ENCODE measurements around the gene RAET1G. TPM values are rescaled to one million over a fixed set of nuclear protein-coding genes. Genes with fewer than 3 reads are reported as not detected.

RAET1G gene
- total and polyA plus RNA-seq, 9 of the 15 experiments (the other 6 are each of a cell fraction or from before 2014, with no cell fraction given): 0.11 TPM; not detected in 8

DNA sequence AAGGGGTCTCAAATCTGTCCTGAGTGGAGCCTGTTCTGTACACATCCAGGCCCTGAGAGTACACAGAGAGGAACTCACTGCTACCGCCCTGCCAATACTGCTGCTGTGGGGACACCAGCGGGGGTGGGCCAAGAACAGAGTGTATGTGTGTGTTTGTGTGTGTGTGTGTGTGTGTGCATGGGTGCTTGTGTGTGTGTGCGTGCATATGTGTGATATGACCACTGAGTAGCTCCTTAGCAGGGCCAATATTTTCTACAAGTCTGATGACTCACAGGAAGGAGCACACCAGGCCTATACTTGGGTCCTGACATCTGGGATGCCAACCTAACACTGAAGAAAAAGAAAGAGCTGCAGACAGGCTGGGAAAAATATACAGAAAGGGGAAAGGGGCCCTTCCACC is 26.4 kb downstream of the RAET1G start:
- DNase-seq (ENCODE audit: extremely low read depth in 1 of 4, low spot score in 3 of 4) (no peak), FAIRE-seq (no peak), ATAC-seq (no peak; the same call in 2 of the 3 replicates)
- TF ChIP-seq, protein P1, sequence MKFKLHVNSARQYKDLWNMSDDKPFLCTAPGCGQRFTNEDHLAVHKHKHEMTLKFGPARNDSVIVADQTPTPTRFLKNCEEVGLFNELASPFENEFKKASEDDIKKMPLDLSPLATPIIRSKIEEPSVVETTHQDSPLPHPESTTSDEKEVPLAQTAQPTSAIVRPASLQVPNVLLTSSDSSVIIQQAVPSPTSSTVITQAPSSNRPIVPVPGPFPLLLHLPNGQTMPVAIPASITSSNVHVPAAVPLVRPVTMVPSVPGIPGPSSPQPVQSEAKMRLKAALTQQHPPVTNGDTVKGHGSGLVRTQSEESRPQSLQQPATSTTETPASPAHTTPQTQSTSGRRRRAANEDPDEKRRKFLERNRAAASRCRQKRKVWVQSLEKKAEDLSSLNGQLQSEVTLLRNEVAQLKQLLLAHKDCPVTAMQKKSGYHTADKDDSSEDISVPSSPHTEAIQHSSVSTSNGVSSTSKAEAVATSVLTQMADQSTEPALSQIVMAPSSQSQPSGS (CRISPR knock-in tag; IDR thresholded peaks at IDR 0.05): no peak
- TF ChIP-seq RHOXF2B (CRISPR knock-in tag; conservative IDR thresholded peaks at IDR 0.05) (no peak), CTCFL (IDR thresholded peaks at IDR 0.05; ENCODE audit: borderline replicate concordance, insufficient read depth, low read depth, low read length, poor library complexity, severe bottlenecking) (no peak), PHF21A (IDR thresholded peaks at IDR 0.05; ENCODE audit: borderline replicate concordance, low read depth) (no peak), ZZZ3 (IDR thresholded peaks at IDR 0.05) (no peak), RBM39 (optimal IDR thresholded peaks at IDR 0.05; ENCODE audit: low read depth, low read length) (no peak), POLR3A (IDR thresholded peaks at IDR 0.05; ENCODE audit: borderline replicate concordance, extremely low read depth, insufficient read depth, insufficient read length) (no peak), BHLHE40 (IDR thresholded peaks at IDR 0.05; ENCODE audit: low read length) (no peak), POLR2B (IDR thresholded peaks at IDR 0.05; ENCODE audit: low read depth, partially characterized antibody) (no peak), SMAD4 (CRISPR knock-in tag; conservative IDR thresholded peaks at IDR 0.05) (no peak), POLR2A (conservative IDR thresholded peaks at IDR 0.05) (no peak), SP1 (CRISPR knock-in tag; IDR thresholded peaks at IDR 0.05) (no peak)
- no peaks in the 10 kb centered on the region for H3K79me2 ChIP-seq (ENCODE audit: control insufficient read depth, insufficient read depth, low read length)
- no peaks in the 10 kb centered on the region for H3K9me3 ChIP-seq (replicated peaks; ENCODE audit: control insufficient read depth, insufficient read depth, low read depth, low read length)
- no peak overlapping the region for H3K9ac ChIP-seq (ENCODE audit: insufficient read depth in 1 of 2, low read depth in 2 of 2, low read length in 2 of 2)
- POLR2A ChIA-PET: interaction anchor here (1.0 kb wide), 2 partner anchors 12 to 26 kb away, joined by 3 read pairs; no protein-coding TSS in a partner anchor
- H3K36me3 ChIP-seq (ENCODE audit: control insufficient read depth, insufficient read depth, low read length): no peaks in the 10 kb centered on the region
- H2AFZ ChIP-seq (ENCODE audit: low read depth, low read length): no peak overlapping the region
- H3K9me1 ChIP-seq (ENCODE audit: control insufficient read depth, insufficient read depth, low read length): no peaks in the 10 kb centered on the region
- no peaks in the 10 kb centered on the region for H4K20me1 ChIP-seq (replicated peaks; ENCODE audit: control insufficient read depth, insufficient read depth, low read length)
- no peaks in the 10 kb centered on the region for H3K4me1 ChIP-seq (replicated peaks in 1 of 2; ENCODE audit: control insufficient read depth in 2 of 2, insufficient read depth in 2 of 2, low read length in 2 of 2)
- no peak overlapping the region for H3K4me3 ChIP-seq
- no peak overlapping the region for H3K4me2 ChIP-seq (ENCODE audit: insufficient read depth, low read length)
- 18% methylated on average over 3 of the region's 3 CpGs for WGBS (ENCODE audit: insufficient coverage, low coverage, missing lambda C conversion rate)
- CTCF ChIA-PET (ENCODE audit: low intra/inter-chr PET ratio): no interaction called here
- peaks cover 41 to 66% of the 10 kb centered on the region in 2 experiments for H3K27me3 ChIP-seq (ENCODE audit: control insufficient read depth in 2 of 2, insufficient read depth in 2 of 2, low read length in 2 of 2)
- no peak overlapping the region for H3K27ac ChIP-seq (ENCODE audit: extremely low read depth, low read depth, low read length)
- intact Hi-C loops (cut with micrococcal nuclease) (no loop called here), in situ Hi-C loops (cut with MboI) (no loop called here)
- no TSS peak for BruUV-seq (replicated peaks)
